Gastrocnemius medialis (tissue), 4 donors: ENCODE results near the gene C1orf185. TPM values are rescaled to one million over a fixed set of nuclear protein-coding genes. Genes with fewer than 3 reads are reported as not detected.

Experiments
- ATAC-seq, 2 donors: fragments of 150-250 bp; one replicate each; pipeline ENCODE4 v1.9.1; 2016
- DNase-seq, 2 donors: peaks; one replicate each; pipeline ENCODE4 v3.0.0-alpha.2; 2019
- H3K27ac ChIP-seq, 4 donors: fragments of 200-600 bp; sonication (generic); 1 replicate in 1 of 4; 2 replicates in 3 of 4; pipeline ENCODE4 v1.5.1; 2016 to 2018; ENCODE audit warnings: mild to moderate bottlenecking in 2 of 4, moderate library complexity in 1 of 4
- H3K27me3 ChIP-seq, 3 donors: fragments of 200-600 bp; sonication (generic) in 2 of 3; 1 replicate in 1 of 3; 2 replicates in 2 of 3; pipeline versions ENCODE4 v1.5.1 to v1.6.0; 2016 to 2019; ENCODE audit warnings: mild to moderate bottlenecking in 1 of 3, moderate library complexity in 1 of 3
- H3K36me3 ChIP-seq, 2 donors: fragments of 200-600 bp; sonication (generic) in 1 of 2; one replicate each; pipeline ENCODE4 v1.5.1; 2017 to 2018
- H3K4me1 ChIP-seq, 2 donors: fragments of 200-600 bp; sonication (generic) in 1 of 2; one replicate each; pipeline ENCODE4 v1.5.1; 2016 to 2017; ENCODE audit warnings: mild to moderate bottlenecking in 2 of 2
- H3K4me3 ChIP-seq, 4 donors: fragments of 200-600 bp; sonication (generic) in 3 of 4; 1 replicate in 1 of 4; 2 replicates in 3 of 4; pipeline ENCODE4 v1.5.1; 2016 to 2019; ENCODE audit warnings: mild to moderate bottlenecking in 2 of 4
- H3K9me3 ChIP-seq, 3 donors: fragments of 200-600 bp; sonication (generic) in 2 of 3; 1 replicate in 1 of 3; 2 replicates in 2 of 3; pipeline ENCODE4 v1.5.1; 2016 to 2019
- CTCF ChIP-seq, 5 experiments: fragments of 450-650 bp in 3 of 5; fragments of 200-600 bp in 2 of 5; sonication (generic) in 2 of 5; IDR thresholded peaks in 4 of 5; conservative IDR thresholded peaks in 1 of 5; 1 replicate in 4 of 5; 2 replicates in 1 of 5; pipeline ENCODE4 v1.5.1; 2016 to 2019; ENCODE audit warnings: antibody characterized with exemption in 5 of 5, mild to moderate bottlenecking in 3 of 5, moderate library complexity in 3 of 5
- POLR2A ChIP-seq, 2 donors: fragments of 450-650 bp; IDR thresholded peaks; one replicate each; pipeline ENCODE4 v1.6.1; 2017; ENCODE audit warnings: antibody characterized with exemption in 2 of 2, mild to moderate bottlenecking in 2 of 2, moderate library complexity in 2 of 2
- in situ Hi-C, 4 donors: fragments of 200-750 bp; cut with MboI; loops; one replicate each; pipeline versions ENCODE4 v1.15.0 to v1.8.0; 2017; ENCODE audit warnings: low sequenced_read_pairs in 4 of 4
- intact Hi-C: fragments of 100-400 bp; cut with DNase I; formaldehyde crosslinking; loops from one replicate; pipeline ENCODE4 v1.15.1; 2023; ENCODE audit warnings: low total_unique reads
- total RNA-seq, 4 donors: library from RNA; depleted of rRNA; stranded (reverse); fragments of >200 nt; gene quantifications; one replicate each; pipeline versions ENCODE4 v1.1.0 to v1.2.3, GENCODE V29; 2016

C1orf185 gene
- total RNA-seq, 4 donors from 2014 or later = not detected

- Histone ChIP-seq H3K9me3 (no peaks in the 10 kb centered on the region), H3K36me3 (no peaks in the 10 kb centered on the region), H3K4me3 (no peak overlapping the region), H3K27ac (no peak overlapping the region), H3K27me3 (no peaks in the 10 kb centered on the region), H3K4me1 (no peaks in the 10 kb centered on the region)
- no peak for ATAC-seq
- no peak for DNase-seq
- in situ Hi-C loops = no loop called here
- intact Hi-C loops = no loop called here
- TF ChIP-seq POLR2A (IDR thresholded peaks at IDR 0.05) (no peak), CTCF (IDR thresholded peaks at IDR 0.05 in 4 of 5, conservative IDR thresholded peaks at IDR 0.05 in 1 of 5) (no peak)
Measured at GRCh38 chr1:51100264-51100880, 1.7 kb upstream of the C1orf185 start.

- intact Hi-C loops = no loop called here
- in situ Hi-C loops = no loop called here
- Histone ChIP-seq H3K4me3 (no peak overlapping the region), H3K27me3 (no peaks in the 10 kb centered on the region), H3K36me3 (no peaks in the 10 kb centered on the region), H3K4me1 (no peaks in the 10 kb centered on the region), H3K9me3 (no peaks in the 10 kb centered on the region), H3K27ac (no peak overlapping the region)
- ATAC-seq (no peak), DNase-seq (no peak)
- no peak for TF ChIP-seq CTCF (IDR thresholded peaks at IDR 0.05 in 4 of 5, conservative IDR thresholded peaks at IDR 0.05 in 1 of 5)
- TF ChIP-seq POLR2A (IDR thresholded peaks at IDR 0.05) = no peak
Measured at GRCh38 chr1:51114137-51114536, 12.1 kb downstream of the C1orf185 start.

GRCh38 chr1:51115714-51116404, 13.8 kb downstream of the C1orf185 start:
- TF ChIP-seq POLR2A (IDR thresholded peaks at IDR 0.05) = no peak
- TF ChIP-seq CTCF (IDR thresholded peaks at IDR 0.05 in 4 of 5, conservative IDR thresholded peaks at IDR 0.05 in 1 of 5) = no peak
- intact Hi-C loops (no loop called here), in situ Hi-C loops (no loop called here)
- no peak for DNase-seq
- ATAC-seq = no peak
- no peaks in the 10 kb centered on the region for H3K36me3 ChIP-seq
- H3K4me3 ChIP-seq = no peak overlapping the region
- H3K4me1 ChIP-seq = no peaks in the 10 kb centered on the region
- no peaks in the 10 kb centered on the region for H3K9me3 ChIP-seq
- no peak overlapping the region for H3K27ac ChIP-seq
- H3K27me3 ChIP-seq = no peaks in the 10 kb centered on the region

- Histone ChIP-seq H3K4me3 (no peak overlapping the region), H3K27ac (no peak overlapping the region), H3K9me3 (no peaks in the 10 kb centered on the region), H3K27me3 (no peaks in the 10 kb centered on the region), H3K4me1 (no peaks in the 10 kb centered on the region), H3K36me3 (no peaks in the 10 kb centered on the region)
- intact Hi-C loops (no loop called here), in situ Hi-C loops (no loop called here)
- ATAC-seq (no peak), DNase-seq (no peak)
- TF ChIP-seq POLR2A (IDR thresholded peaks at IDR 0.05) (no peak), CTCF (IDR thresholded peaks at IDR 0.05 in 4 of 5, conservative IDR thresholded peaks at IDR 0.05 in 1 of 5) (no peak)
Measured at GRCh38 chr1:51119331-51119730, 17.3 kb downstream of the C1orf185 start.
